ENCODE measurements around the gene ATAD3A. TPM values are rescaled to one million over a fixed set of nuclear protein-coding genes. Genes with fewer than 3 reads are reported as not detected.

The ATAD3A gene
- total and polyA plus RNA-seq, 3 donors from 2014 or later = 22.0 to 37.4 (median 35.7) TPM

GRCh38 chr1:1543706-1544099 is 31.7 kb downstream of the ATAD3A start:
- H3K9me3 ChIP-seq = no peaks in the 10 kb centered on the region
- intact Hi-C loops (cut with DNase I; ENCODE audit: low total_unique reads) = no loop called here
- 85 to 96% methylated on average over 12 to 19 of the region's 19 CpGs for WGBS, 2 donors
- no peak overlapping the region for H3K4me3 ChIP-seq
- peaks cover 11% of the 10 kb centered on the region for H3K4me1 ChIP-seq
- TF ChIP-seq POLR2A (IDR thresholded peaks at IDR 0.05) (no peak), CTCF (IDR thresholded peaks at IDR 0.05) (no peak)
- no peak overlapping the region for H3K27ac ChIP-seq
- DNase-seq = no peak
- H3K27me3 ChIP-seq = no peaks in the 10 kb centered on the region
- no peaks in the 10 kb centered on the region for H3K36me3 ChIP-seq (ENCODE audit: low read depth, missing control alignments)

GRCh38 chr1:1544544-1544943 is 32.6 kb downstream of the ATAD3A start:
- TF ChIP-seq POLR2A (IDR thresholded peaks at IDR 0.05) = no peak
- no peak for TF ChIP-seq CTCF (IDR thresholded peaks at IDR 0.05)
- no peaks in the 10 kb centered on the region for H3K27me3 ChIP-seq
- no peak overlapping the region for H3K27ac ChIP-seq
- no peak for DNase-seq
- intact Hi-C loops (cut with DNase I; ENCODE audit: low total_unique reads) = no loop called here
- peaks cover 5% of the 10 kb centered on the region for H3K4me1 ChIP-seq
- H3K36me3 ChIP-seq (ENCODE audit: low read depth, missing control alignments) = no peaks in the 10 kb centered on the region
- no peaks in the 10 kb centered on the region for H3K9me3 ChIP-seq
- 93% methylated on average over 10 of the region's 10 CpGs for WGBS, 2 donors
- H3K4me3 ChIP-seq = no peak overlapping the region

- Histone ChIP-seq H3K27ac (no peak overlapping the region), H3K4me3 (no peak overlapping the region), H3K9me3 (no peaks in the 10 kb centered on the region), H3K27me3 (no peaks in the 10 kb centered on the region), H3K36me3 (ENCODE audit: low read depth, missing control alignments) (no peaks in the 10 kb centered on the region), H3K4me1 (peaks cover 8% of the 10 kb centered on the region)
- DNase-seq = no peak
- TF ChIP-seq POLR2A (IDR thresholded peaks at IDR 0.05) (no peak), CTCF (IDR thresholded peaks at IDR 0.05) (no peak)
- WGBS, 2 donors = 87 to 91% methylated on average over 23 of the region's 23 CpGs
- intact Hi-C loops (cut with DNase I; ENCODE audit: low total_unique reads) = no loop called here
Measured at GRCh38 chr1:1545946-1546737, 34.2 kb downstream of the ATAD3A start.

GRCh38 chr1:1547011-1547410 is 35.0 kb downstream of the ATAD3A start:
- TF ChIP-seq POLR2A (IDR thresholded peaks at IDR 0.05) = no peak
- no peaks in the 10 kb centered on the region for H3K36me3 ChIP-seq (ENCODE audit: low read depth, missing control alignments)
- no peaks in the 10 kb centered on the region for H3K9me3 ChIP-seq
- intact Hi-C loops (cut with DNase I; ENCODE audit: low total_unique reads) = no loop called here
- DNase-seq = no peak
- no peak overlapping the region for H3K27ac ChIP-seq
- peaks cover 8% of the 10 kb centered on the region for H3K4me1 ChIP-seq
- H3K4me3 ChIP-seq = no peak overlapping the region
- no peaks in the 10 kb centered on the region for H3K27me3 ChIP-seq
- 83 to 84% methylated on average over 9 of the region's 9 CpGs for WGBS, 2 donors

GRCh38 chr1:1547476-1547875 is 35.5 kb downstream of the ATAD3A start:
- H3K27ac ChIP-seq = no peak overlapping the region
- H3K4me3 ChIP-seq = no peak overlapping the region
- H3K27me3 ChIP-seq = no peaks in the 10 kb centered on the region
- WGBS, 2 donors = 93 to 94% methylated on average over 14 to 19 of the region's 19 CpGs
- no peak for DNase-seq
- no peak for TF ChIP-seq CTCF (IDR thresholded peaks at IDR 0.05)
- no peak for TF ChIP-seq POLR2A (IDR thresholded peaks at IDR 0.05)
- H3K36me3 ChIP-seq (ENCODE audit: low read depth, missing control alignments) = no peaks in the 10 kb centered on the region
- no peaks in the 10 kb centered on the region for H3K9me3 ChIP-seq
- intact Hi-C loops (cut with DNase I; ENCODE audit: low total_unique reads) = no loop called here
- H3K4me1 ChIP-seq = peaks cover 8% of the 10 kb centered on the region
